Measurements from ENCODE around the gene SH2B2.

DNA sequence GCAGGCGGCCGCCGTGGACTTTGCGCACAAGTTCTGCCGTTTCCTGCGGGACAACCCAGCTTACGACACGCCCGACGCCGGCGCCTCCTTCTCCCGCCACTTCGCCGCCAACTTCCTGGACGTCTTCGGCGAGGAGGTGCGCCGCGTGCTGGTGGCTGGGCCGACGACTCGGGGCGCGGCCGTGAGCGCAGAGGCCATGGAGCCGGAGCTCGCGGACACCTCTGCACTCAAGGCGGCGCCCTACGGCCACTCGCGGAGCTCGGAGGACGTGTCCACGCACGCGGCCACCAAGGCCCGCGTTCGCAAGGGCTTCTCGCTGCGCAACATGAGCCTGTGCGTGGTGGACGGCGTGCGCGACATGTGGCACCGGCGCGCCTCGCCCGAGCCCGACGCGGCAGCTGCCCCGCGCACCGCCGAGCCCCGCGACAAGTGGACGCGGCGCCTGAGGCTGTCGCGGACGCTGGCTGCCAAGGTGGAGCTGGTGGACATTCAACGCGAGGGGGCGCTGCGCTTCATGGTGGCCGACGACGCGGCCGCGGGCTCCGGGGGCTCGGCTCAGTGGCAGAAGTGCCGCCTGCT lies 14.1 kb downstream of the SH2B2 start:
- TF ChIP-seq, protein P1, sequence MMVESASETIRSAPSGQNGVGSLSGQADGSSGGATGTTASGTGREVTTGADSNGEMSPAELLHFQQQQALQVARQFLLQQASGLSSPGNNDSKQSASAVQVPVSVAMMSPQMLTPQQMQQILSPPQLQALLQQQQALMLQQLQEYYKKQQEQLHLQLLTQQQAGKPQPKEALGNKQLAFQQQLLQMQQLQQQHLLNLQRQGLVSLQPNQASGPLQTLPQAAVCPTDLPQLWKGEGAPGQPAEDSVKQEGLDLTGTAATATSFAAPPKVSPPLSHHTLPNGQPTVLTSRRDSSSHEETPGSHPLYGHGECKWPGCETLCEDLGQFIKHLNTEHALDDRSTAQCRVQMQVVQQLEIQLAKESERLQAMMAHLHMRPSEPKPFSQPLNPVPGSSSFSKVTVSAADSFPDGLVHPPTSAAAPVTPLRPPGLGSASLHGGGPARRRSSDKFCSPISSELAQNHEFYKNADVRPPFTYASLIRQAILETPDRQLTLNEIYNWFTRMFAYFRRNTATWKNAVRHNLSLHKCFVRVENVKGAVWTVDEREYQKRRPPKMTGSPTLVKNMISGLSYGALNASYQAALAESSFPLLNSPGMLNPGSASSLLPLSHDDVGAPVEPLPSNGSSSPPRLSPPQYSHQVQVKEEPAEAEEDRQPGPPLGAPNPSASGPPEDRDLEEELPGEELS (CRISPR knock-in tag; IDR thresholded peaks at IDR 0.05) = peak; percentile 35; the same call in 1 of the 2 replicates
- TF ChIP-seq MYBL2 (CRISPR knock-in tag; IDR thresholded peaks at IDR 0.05) (no peak; the same call in 1 of the 2 replicates), SP1 (CRISPR knock-in tag; conservative IDR thresholded peaks at IDR 0.05) (peak; percentile 51; the same call in 1 of the 2 replicates), ZNF423 (CRISPR knock-in tag; IDR thresholded peaks at IDR 0.05) (no peak), ZNF263 (CRISPR knock-in tag; IDR thresholded peaks at IDR 0.05; ENCODE audit: low read depth) (peak; percentile 64; the same call in 1 of the 2 replicates)
- TF ChIP-seq, protein P2, sequence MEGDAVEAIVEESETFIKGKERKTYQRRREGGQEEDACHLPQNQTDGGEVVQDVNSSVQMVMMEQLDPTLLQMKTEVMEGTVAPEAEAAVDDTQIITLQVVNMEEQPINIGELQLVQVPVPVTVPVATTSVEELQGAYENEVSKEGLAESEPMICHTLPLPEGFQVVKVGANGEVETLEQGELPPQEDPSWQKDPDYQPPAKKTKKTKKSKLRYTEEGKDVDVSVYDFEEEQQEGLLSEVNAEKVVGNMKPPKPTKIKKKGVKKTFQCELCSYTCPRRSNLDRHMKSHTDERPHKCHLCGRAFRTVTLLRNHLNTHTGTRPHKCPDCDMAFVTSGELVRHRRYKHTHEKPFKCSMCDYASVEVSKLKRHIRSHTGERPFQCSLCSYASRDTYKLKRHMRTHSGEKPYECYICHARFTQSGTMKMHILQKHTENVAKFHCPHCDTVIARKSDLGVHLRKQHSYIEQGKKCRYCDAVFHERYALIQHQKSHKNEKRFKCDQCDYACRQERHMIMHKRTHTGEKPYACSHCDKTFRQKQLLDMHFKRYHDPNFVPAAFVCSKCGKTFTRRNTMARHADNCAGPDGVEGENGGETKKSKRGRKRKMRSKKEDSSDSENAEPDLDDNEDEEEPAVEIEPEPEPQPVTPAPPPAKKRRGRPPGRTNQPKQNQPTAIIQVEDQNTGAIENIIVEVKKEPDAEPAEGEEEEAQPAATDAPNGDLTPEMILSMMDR (IDR thresholded peaks at IDR 0.05) = peak; percentile 78
- TF ChIP-seq, protein P3, sequence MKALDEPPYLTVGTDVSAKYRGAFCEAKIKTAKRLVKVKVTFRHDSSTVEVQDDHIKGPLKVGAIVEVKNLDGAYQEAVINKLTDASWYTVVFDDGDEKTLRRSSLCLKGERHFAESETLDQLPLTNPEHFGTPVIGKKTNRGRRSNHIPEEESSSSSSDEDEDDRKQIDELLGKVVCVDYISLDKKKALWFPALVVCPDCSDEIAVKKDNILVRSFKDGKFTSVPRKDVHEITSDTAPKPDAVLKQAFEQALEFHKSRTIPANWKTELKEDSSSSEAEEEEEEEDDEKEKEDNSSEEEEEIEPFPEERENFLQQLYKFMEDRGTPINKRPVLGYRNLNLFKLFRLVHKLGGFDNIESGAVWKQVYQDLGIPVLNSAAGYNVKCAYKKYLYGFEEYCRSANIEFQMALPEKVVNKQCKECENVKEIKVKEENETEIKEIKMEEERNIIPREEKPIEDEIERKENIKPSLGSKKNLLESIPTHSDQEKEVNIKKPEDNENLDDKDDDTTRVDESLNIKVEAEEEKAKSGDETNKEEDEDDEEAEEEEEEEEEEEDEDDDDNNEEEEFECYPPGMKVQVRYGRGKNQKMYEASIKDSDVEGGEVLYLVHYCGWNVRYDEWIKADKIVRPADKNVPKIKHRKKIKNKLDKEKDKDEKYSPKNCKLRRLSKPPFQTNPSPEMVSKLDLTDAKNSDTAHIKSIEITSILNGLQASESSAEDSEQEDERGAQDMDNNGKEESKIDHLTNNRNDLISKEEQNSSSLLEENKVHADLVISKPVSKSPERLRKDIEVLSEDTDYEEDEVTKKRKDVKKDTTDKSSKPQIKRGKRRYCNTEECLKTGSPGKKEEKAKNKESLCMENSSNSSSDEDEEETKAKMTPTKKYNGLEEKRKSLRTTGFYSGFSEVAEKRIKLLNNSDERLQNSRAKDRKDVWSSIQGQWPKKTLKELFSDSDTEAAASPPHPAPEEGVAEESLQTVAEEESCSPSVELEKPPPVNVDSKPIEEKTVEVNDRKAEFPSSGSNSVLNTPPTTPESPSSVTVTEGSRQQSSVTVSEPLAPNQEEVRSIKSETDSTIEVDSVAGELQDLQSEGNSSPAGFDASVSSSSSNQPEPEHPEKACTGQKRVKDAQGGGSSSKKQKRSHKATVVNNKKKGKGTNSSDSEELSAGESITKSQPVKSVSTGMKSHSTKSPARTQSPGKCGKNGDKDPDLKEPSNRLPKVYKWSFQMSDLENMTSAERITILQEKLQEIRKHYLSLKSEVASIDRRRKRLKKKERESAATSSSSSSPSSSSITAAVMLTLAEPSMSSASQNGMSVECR (CRISPR knock-in tag; IDR thresholded peaks at IDR 0.05; ENCODE audit: borderline replicate concordance) = no peak; the same call in 1 of the 2 replicates
